GM18873 (cell line): ENCODE results near the gene THG1L.

Experiments
- ATAC-seq: cut with Tn5 transposase; IDR thresholded peaks from one replicate; pipeline ENCODE4 v1.9.1; 2021; ENCODE audit warnings: mild to moderate bottlenecking, moderate library complexity, moderate number of reproducible peaks; ENCODE audit not compliant: unreplicated experiment, low FRiP score

THG1L gene

GRCh38 chr5:157749462-157749799 is 18.2 kb downstream of the THG1L start:
- no peak for ATAC-seq

GRCh38 chr5:157750320-157750719 is 19.1 kb downstream of the THG1L start:
- ATAC-seq: no peak

DNA sequence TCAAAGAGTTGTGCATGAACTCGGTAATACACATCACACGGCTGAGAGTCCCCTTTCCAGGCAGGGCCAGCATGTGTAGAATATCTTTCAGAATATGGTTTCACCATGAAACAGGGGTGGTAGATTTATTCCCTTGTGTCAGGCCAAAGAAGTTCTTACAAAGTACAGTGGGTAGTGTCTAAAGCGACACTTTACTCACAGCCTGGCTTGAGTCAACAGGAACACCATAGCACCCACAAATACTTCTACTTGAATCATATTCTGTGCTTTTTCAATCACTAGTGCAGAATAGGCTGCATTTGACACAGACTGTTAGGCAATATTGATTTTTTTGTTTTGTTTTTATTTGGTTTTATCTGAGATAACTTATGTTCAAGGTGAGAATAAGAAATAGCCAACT is 24.9 kb downstream of the THG1L start:
- ATAC-seq: no peak

DNA sequence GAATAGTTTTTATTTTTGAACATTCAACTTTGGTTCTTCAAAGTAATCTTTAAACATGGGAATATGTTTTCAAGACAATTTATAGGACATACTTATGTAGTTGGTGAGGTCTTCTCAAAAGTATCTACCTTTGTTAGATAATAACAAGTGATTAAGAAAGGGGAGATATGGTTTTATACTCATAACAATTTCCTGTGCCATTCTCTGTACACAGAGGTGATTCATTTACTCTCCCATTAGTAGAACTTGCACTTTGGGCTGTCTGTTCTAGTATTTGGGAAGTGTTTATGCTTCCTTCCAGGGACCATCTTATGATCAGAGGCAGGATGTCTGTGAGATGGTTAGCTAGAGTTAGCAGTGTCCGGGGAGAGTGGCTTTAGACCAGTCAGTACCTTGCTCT is 27.5 kb downstream of the THG1L start:
- ATAC-seq: no peak

- ATAC-seq: no peak
These were observed 30.7 kb downstream of the THG1L start for GRCh38 chr5:157761690-157762621.

GRCh38 chr5:157764531-157764930 is 33.3 kb downstream of the THG1L start:
- no peak for ATAC-seq

DNA sequence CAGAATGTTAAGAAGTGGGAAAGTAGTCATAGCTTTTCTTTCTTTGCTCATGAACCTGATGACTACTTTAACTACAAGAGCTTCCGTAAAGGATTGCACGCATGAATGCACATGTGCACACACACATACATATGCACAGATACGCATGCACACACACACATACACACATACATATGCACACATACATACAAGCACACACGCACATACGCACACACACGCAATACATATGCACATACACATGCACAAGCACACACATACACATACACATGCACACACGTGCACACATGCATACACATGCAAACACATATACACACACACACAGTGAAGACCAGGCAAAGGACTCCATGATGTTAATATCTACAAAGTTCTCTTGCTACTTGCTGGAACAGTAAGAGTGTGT is 35.2 kb downstream of the THG1L start:
- ATAC-seq: no peak

GRCh38 chr5:157766902-157767301 is 35.7 kb downstream of the THG1L start:
- ATAC-seq: no peak

DNA sequence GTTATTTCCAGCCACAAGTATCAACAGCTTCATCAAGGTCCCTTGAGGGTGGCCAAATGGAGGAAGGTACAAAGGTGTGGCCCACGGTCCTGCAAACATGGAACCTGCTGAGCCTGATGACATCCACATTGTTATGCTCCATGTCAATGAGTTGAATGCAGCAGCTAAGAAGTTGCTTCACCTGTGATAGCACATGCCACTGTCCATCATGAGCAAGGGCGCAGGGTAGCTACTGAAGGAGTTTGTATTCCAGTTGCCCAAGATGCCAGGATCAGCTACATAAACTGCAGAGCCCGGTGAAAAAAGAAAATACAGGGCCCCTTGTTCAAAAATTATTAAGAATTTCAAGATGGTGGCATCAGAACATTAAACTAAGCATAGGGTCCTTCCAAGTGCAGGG is 36.5 kb downstream of the THG1L start:
- no peak for ATAC-seq

DNA sequence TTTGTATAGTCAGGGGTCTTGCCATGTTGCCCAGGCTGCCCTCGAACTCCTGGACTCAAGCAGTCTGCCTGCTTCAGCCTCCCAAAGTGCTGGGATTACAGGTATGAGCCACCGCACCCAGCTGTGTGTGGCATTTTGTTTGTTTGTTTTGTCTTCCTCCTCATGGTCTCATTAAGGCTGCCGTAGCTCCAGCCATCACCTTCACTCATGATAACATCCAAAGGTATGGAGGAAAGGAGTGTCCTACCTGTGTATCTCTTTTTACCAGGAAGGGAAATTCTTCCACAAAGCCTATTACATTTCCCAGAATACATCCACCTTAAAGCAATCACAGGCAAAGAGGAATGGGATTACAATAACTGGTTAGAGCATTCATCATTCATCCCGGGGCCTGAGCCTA is 39.4 kb downstream of the THG1L start:
- no peak for ATAC-seq

- ATAC-seq: no peak
These were observed 40.9 kb downstream of the THG1L start for GRCh38 chr5:157772127-157772526.

- no peak for ATAC-seq
These were observed 47.0 kb downstream of the THG1L start for GRCh38 chr5:157778121-157778805.

DNA sequence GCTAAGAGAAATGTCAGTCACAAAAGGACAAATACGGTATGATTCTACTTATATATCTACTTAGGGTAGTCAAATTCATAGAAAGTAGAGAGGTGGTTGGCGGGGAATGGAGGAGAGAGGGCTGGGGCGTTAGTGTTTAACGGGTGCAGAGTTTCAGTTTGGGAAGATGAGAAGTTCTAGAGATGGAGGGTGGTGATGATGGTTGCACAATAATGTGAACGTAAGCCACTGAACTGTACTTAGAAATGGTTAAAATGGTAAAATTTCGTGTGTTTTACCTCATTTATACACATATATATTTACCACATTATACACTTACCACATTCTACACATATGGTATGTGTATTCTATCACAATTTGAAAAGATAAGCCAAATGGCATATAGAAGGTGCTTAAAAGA is 48.0 kb downstream of the THG1L start:
- ATAC-seq: no peak

GRCh38 chr5:157785801-157786200 is 54.6 kb downstream of the THG1L start:
- ATAC-seq: no peak
